GM23248 (cell line): ENCODE results near the gene IRX1. TPM values are rescaled to one million over a fixed set of nuclear protein-coding genes. Genes with fewer than 3 reads are reported as not detected.

Source experiments
- DNase-seq: peaks from one replicate; pipeline ENCODE4 v3.0.0-alpha.2; 2015
- H2AFZ ChIP-seq: fragments of 200-600 bp; sonication (generic); 2 replicates; pipeline ENCODE4 v1.6.1; 2016; ENCODE audit warnings: antibody characterized with exemption
- H3F3A ChIP-seq: fragments of 200-600 bp; sonication (generic); 2 replicates; pipeline ENCODE4 v1.6.1; 2016; ENCODE audit warnings: mild to moderate bottlenecking, antibody characterized with exemption, mixed run types; ENCODE audit not compliant: insufficient read depth
- H3K27ac ChIP-seq: fragments of 200-600 bp; sonication (generic); 2 replicates; pipeline ENCODE4 v1.5.1; 2016; ENCODE audit warnings: mild to moderate bottlenecking
- H3K27me3 ChIP-seq: fragments of 200-600 bp; sonication (generic); replicated peaks from 2 replicates; pipeline ENCODE4 v1.6.1; 2016; ENCODE audit warnings: mild to moderate bottlenecking; ENCODE audit not compliant: insufficient read depth
- H3K36me3 ChIP-seq: fragments of 200-600 bp; sonication (generic); 2 replicates; pipeline ENCODE4 v1.6.1; 2016; ENCODE audit warnings: low read depth, mild to moderate bottlenecking
- H3K4me1 ChIP-seq: fragments of 200-600 bp; sonication (generic); 2 replicates; pipeline ENCODE4 v1.6.1; 2016; ENCODE audit warnings: mild to moderate bottlenecking; ENCODE audit not compliant: insufficient read depth
- H3K4me2 ChIP-seq: fragments of 200-600 bp; sonication (generic); one replicate; pipeline ENCODE4 v1.6.1; 2016; ENCODE audit warnings: mild to moderate bottlenecking; ENCODE audit not compliant: unreplicated experiment
- H3K4me3 ChIP-seq: fragments of 200-600 bp; sonication (generic); 2 replicates; pipeline ENCODE4 v1.5.1; 2016; ENCODE audit warnings: mild to moderate bottlenecking
- H3K79me2 ChIP-seq: fragments of 200-600 bp; sonication (generic); 2 replicates; pipeline ENCODE4 v1.6.1; 2016; ENCODE audit warnings: mild to moderate bottlenecking; ENCODE audit not compliant: insufficient read depth
- H3K9ac ChIP-seq: fragments of 200-600 bp; sonication (generic); 2 replicates; pipeline ENCODE4 v1.6.1; 2016; ENCODE audit warnings: mild to moderate bottlenecking
- H3K9me2 ChIP-seq: fragments of 200-600 bp; sonication (generic); 2 replicates; pipeline ENCODE4 v1.6.1; 2016; ENCODE audit warnings: mixed run types, mild to moderate bottlenecking, moderate library complexity; ENCODE audit not compliant: insufficient read depth
- H3K9me3 ChIP-seq: fragments of 200-600 bp; sonication (generic); one replicate; pipeline ENCODE4 v1.6.1; 2017; ENCODE audit warnings: low read depth
- H4K20me1 ChIP-seq: fragments of 200-600 bp; sonication (generic); 2 replicates; pipeline ENCODE4 v1.6.0; 2016; ENCODE audit not compliant: insufficient read depth
- EZH2 ChIP-seq: fragments of 200-600 bp; sonication (generic); IDR thresholded peaks from 2 replicates; pipeline ENCODE4 v1.6.1; 2018; ENCODE audit warnings: antibody characterized with exemption, mild to moderate bottlenecking; ENCODE audit not compliant: insufficient read depth, poor library complexity, severe bottlenecking
- EZH2phosphoT487 ChIP-seq: fragments of 200-600 bp; sonication (generic); IDR thresholded peaks from 2 replicates; pipeline ENCODE4 v1.6.1; 2018; ENCODE audit warnings: antibody characterized with exemption, moderate library complexity, mild to moderate bottlenecking, low read depth; ENCODE audit not compliant: insufficient read depth
- WGBS, 2 experiments: methylation state at CpG; one replicate each; pipeline ENCODE4 v1.1.6; 2015 to 2017; ENCODE audit warnings: low lambda C conversion rate in 2 of 2, low coverage in 1 of 2; ENCODE audit errors: missing lambda C conversion rate in 2 of 2; 5-methylcytosine and 5-hydroxymethylcytosine counted together
- in situ Hi-C: fragments of 300-500 bp; cut with MboI; formaldehyde crosslinking; loops from 2 replicates; pipeline ENCODE4 v1.15.0; 2020
- polyA plus RNA-seq: library from polyadenylated mRNA; unstranded; fragments of >200 nt; fragmentation: Nextera tagmentation; extraction: Ambion mirVana; gene quantifications from 2 replicates; pipeline ENCODE4 v1.2.1, GENCODE V29; 2016
- total RNA-seq: library from RNA; depleted of rRNA; stranded (reverse); fragments of >200 nt; shearing (Covaris generic); gene quantifications from 2 replicates; pipeline ENCODE4 v1.2.3, GENCODE V29; 2014

The IRX1 gene
- total and polyA plus RNA-seq, 2 experiments from 2014 or later, result 1.3 to 25.9 TPM

- WGBS, 2 experiments, result 3 to 5% methylated on average over 74 to 80 of the region's 86 CpGs
- in situ Hi-C loops, result loop anchor here (5.0 to 25.0 kb wide), 2 partner anchors 852 to 1837 kb away; no protein-coding TSS in a partner anchor
- Histone ChIP-seq H3K9ac (peak overlapping the region; percentile 89), H3K4me3 (peak overlapping the region; percentile 84), H3K36me3 (no peaks in the 10 kb centered on the region), H3K9me3 (no peaks in the 10 kb centered on the region), H3K27me3 (no peaks in the 10 kb centered on the region), H3F3A (peaks cover 4% of the 10 kb centered on the region; the same call in 1 of the 2 replicates), H3K79me2 (peaks cover 84% of the 10 kb centered on the region), H2AFZ (peak overlapping the region; percentile 64), H3K9me2 (no peaks in the 10 kb centered on the region), H4K20me1 (no peaks in the 10 kb centered on the region), H3K27ac (peak overlapping the region; percentile 78), H3K4me1 (peaks cover 20% of the 10 kb centered on the region), H3K4me2 (peak overlapping the region; percentile 98)
- no peak for TF ChIP-seq EZH2
- TF ChIP-seq EZH2phosphoT487, result no peak
- DNase-seq, result peak; percentile 88
These were observed 3.8 kb downstream of the IRX1 start for GRCh38 chr5:3599226-3600105.

- peak overlapping the region; percentile 42 for H2AFZ ChIP-seq
- peaks cover 93% of the 10 kb centered on the region for H3K79me2 ChIP-seq
- H3F3A ChIP-seq, result peaks cover 4% of the 10 kb centered on the region; the same call in 1 of the 2 replicates
- H3K4me3 ChIP-seq, result peak overlapping the region; percentile 84
- peaks cover 24% of the 10 kb centered on the region for H3K4me1 ChIP-seq
- TF ChIP-seq EZH2phosphoT487 (no peak), EZH2 (no peak)
- H3K9me2 ChIP-seq, result no peaks in the 10 kb centered on the region
- peak; percentile 75 for DNase-seq
- no peaks in the 10 kb centered on the region for H3K36me3 ChIP-seq
- H4K20me1 ChIP-seq, result no peaks in the 10 kb centered on the region
- no peaks in the 10 kb centered on the region for H3K9me3 ChIP-seq
- no peaks in the 10 kb centered on the region for H3K27me3 ChIP-seq
- H3K4me2 ChIP-seq, result peak overlapping the region; percentile 98
- in situ Hi-C loops, result loop anchor here (5.0 to 25.0 kb wide), 2 partner anchors 853 to 1838 kb away; no protein-coding TSS in a partner anchor
- peak overlapping the region; percentile 89 for H3K9ac ChIP-seq
- H3K27ac ChIP-seq, result peak overlapping the region; percentile 78
- WGBS, 2 experiments, result 5 to 7% methylated on average over 52 to 64 of the region's 71 CpGs
These were observed 4.8 kb downstream of the IRX1 start for GRCh38 chr5:3600106-3601060.

GRCh38 chr5:3601061-3601710 is 5.6 kb downstream of the IRX1 start:
- H3K79me2 ChIP-seq, result peaks cover 100% of the 10 kb centered on the region
- peak overlapping the region; percentile 84 for H3K4me3 ChIP-seq
- H2AFZ ChIP-seq, result peak overlapping the region; percentile 50
- H3K9me2 ChIP-seq, result no peaks in the 10 kb centered on the region
- H4K20me1 ChIP-seq, result no peaks in the 10 kb centered on the region
- peaks cover 31% of the 10 kb centered on the region for H3K4me1 ChIP-seq
- peak overlapping the region; percentile 78 for H3K27ac ChIP-seq
- DNase-seq, result peak; percentile 45
- TF ChIP-seq EZH2phosphoT487 (no peak), EZH2 (no peak)
- no peaks in the 10 kb centered on the region for H3K36me3 ChIP-seq
- peaks cover 4% of the 10 kb centered on the region; the same call in 1 of the 2 replicates for H3F3A ChIP-seq
- H3K9me3 ChIP-seq, result no peaks in the 10 kb centered on the region
- WGBS, 2 experiments, result 38 to 44% methylated on average over 17 to 23 of the region's 23 CpGs
- H3K27me3 ChIP-seq, result no peaks in the 10 kb centered on the region
- peak overlapping the region; percentile 98 for H3K4me2 ChIP-seq
- H3K9ac ChIP-seq, result peak overlapping the region; percentile 89
- in situ Hi-C loops, result loop anchor here (5.0 to 25.0 kb wide), 2 partner anchors 854 to 1839 kb away; no protein-coding TSS in a partner anchor
